22Rv1 (cell line): ENCODE measurements around the gene PRSS21.

Experiments
- CTCF ChIP-seq: fragments of 450-650 bp; IDR thresholded peaks from 2 replicates; pipeline ENCODE4 v1.5.1; 2017; ENCODE audit warnings: mild to moderate bottlenecking
- ZFX ChIP-seq: fragments of 450-650 bp; IDR thresholded peaks from 2 replicates; pipeline ENCODE4 v1.6.1; 2017; ENCODE audit warnings: antibody characterized with exemption, borderline replicate concordance

GRCh38 chr16:2821487-2822157, 4.6 kb downstream of the PRSS21 start:
- no peak for TF ChIP-seq CTCF
- TF ChIP-seq ZFX = no peak
